HepG2 (cell line): ENCODE results near the gene GPR89B.
"Not testable (repeated sequence)": the region's sequence is repeated elsewhere in the genome, so short reads cannot be mapped to it uniquely, and the experiment has no call there.

Experiments
- JUN ChIP-seq: sonication (generic); formaldehyde crosslinking; IDR thresholded peaks from 2 replicates; pipeline ENCODE4 v1.4.0; 2020; ENCODE audit warnings: mild to moderate bottlenecking, missing genetic modification reagents
- NFE2L1 ChIP-seq: sonication (generic); formaldehyde crosslinking; IDR thresholded peaks from 2 replicates; pipeline ENCODE4 v1.4.0; 2020; ENCODE audit warnings: missing genetic modification reagents, mild to moderate bottlenecking, borderline replicate concordance
- PBX2 ChIP-seq: IDR thresholded peaks from 2 replicates; pipeline ENCODE4 v1.6.1; 2016; ENCODE audit warnings: control low read depth
- RFX5 ChIP-seq: IDR thresholded peaks from 2 replicates; pipeline ENCODE4 v1.6.1; 2011; ENCODE audit warnings: low read depth, low read length, improper control_type of control experiment
- ZNF142 ChIP-seq: sonication (generic); formaldehyde crosslinking; IDR thresholded peaks from 2 replicates; pipeline ENCODE4 v1.4.0; 2020; ENCODE audit warnings: missing genetic modification reagents
- TF ChIP-seq, protein P1 (sequence below): sonication (generic); formaldehyde crosslinking; IDR thresholded peaks from 2 replicates; pipeline ENCODE4 v1.8.1; 2023; ENCODE audit warnings: missing genetic modification reagents, inconsistent platforms, borderline replicate concordance

DNA sequence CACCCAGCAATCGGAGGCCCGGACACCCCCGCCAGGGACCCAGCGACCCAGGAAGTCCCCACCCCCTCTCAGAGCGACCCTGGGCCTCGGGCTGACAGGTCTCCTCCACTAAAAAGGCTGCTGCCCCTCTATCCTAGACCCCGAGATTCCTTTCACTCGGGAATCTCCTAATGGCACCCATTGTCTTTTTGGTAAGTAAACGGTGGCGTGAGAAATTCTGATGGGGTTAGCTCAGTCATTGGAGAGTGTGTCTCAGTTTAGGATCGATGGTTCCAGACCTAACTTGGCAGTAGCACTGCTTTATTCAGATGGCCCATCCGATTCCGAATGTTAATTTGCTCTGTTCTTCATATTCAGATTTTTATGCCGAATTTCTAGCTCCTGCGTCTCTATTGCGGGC lies 104.9 kb downstream of the GPR89B start:
- not testable (repeated sequence) for TF ChIP-seq PBX2 (CRISPR knock-in tag); RFX5; NFE2L1 (CRISPR knock-in tag); JUN; ZNF142 (CRISPR knock-in tag)
- TF ChIP-seq, protein P1, sequence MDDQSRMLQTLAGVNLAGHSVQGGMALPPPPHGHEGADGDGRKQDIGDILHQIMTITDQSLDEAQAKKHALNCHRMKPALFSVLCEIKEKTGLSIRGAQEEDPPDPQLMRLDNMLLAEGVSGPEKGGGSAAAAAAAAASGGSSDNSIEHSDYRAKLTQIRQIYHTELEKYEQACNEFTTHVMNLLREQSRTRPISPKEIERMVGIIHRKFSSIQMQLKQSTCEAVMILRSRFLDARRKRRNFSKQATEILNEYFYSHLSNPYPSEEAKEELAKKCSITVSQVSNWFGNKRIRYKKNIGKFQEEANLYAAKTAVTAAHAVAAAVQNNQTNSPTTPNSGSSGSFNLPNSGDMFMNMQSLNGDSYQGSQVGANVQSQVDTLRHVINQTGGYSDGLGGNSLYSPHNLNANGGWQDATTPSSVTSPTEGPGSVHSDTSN (CRISPR knock-in tag): not testable (repeated sequence)
